Bone marrow (tissue), 2 donors: ENCODE measurements around the gene MAGEC3.

Source experiments
- DNase-seq, 2 donors: peaks; one replicate each; lab custom pipeline; 2025; lab: John Stamatoyannopoulos, UW

The MAGEC3 gene

GRCh38 chrX:141945426-141945825 is 107.3 kb downstream of the MAGEC3 start:
- DNase-seq, result no peak

- no peak for DNase-seq
Measured at GRCh38 chrX:141947350-141947749, 109.2 kb downstream of the MAGEC3 start.
